TTC549 (cell line): ENCODE data around the gene PTBP3.
"Not testable (repeated sequence)": the region's sequence is repeated elsewhere in the genome, so short reads cannot be mapped to it uniquely, and the experiment has no call there.

Experiments used
- FAIRE-seq: peaks from 2 replicates; lab custom pipeline; 2012; peaks lifted over from hg19 to GRCh38; lab: Jason Lieb, UNC

PTBP3 gene

DNA sequence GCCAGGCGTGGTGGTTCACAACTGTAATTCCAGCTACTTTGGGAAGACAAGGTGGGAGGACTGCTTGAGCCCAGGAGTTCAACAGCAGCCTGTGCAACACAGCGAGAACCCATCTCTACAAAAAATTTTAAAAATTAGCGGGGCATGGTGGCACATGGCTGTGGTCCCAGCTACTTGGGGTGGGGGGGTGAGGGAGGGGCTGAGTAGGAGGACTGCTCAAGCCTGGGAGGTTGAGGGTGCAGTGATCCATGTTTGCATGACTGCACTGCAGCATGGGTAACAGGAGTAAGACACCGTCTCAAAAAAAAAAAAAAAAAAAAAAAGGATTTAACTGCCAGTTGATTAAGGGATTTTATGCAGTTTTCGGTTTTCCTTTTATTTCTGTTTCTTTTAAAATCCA, 65.0 kb downstream of the PTBP3 start:
- no peak for FAIRE-seq

DNA sequence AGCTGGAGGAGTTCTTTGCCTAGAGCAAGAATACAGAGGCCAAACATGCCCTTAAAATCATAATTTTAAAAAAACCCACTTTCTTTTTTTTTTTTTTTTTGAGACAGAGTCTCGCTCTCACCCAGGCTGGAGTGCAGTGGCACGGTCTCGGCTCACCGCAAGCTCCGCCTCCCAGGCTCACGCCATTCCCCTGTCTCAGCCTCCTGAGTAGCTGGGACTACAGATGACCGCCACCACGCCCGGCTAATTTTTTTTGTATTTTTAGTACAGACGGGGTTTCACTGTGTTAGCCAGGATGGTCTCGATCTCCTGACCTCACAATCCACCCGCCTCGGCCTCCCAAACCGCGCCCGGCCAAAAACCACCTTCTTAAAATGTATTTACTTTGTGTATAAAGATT, 66.3 kb downstream of the PTBP3 start:
- FAIRE-seq = not testable (repeated sequence)

DNA sequence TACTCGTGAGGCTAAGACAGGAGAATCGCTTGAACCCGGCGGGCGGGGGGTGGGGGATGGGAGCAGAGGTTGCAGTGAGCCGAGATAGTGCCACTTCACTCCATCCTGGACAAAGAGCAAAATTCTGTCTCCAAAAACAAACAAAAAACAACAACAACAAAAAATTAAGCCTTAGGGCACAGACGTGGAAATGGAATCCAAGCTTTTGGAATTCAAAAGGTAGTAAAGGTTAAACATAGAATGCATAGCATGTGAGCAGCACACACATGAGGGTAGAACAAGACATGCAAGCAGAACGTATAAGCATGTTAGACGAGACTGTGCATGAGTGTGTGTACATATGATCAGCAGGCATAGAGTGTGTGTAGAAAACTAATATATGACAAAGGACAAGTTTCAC, 68.0 kb downstream of the PTBP3 start:
- FAIRE-seq = no peak

DNA sequence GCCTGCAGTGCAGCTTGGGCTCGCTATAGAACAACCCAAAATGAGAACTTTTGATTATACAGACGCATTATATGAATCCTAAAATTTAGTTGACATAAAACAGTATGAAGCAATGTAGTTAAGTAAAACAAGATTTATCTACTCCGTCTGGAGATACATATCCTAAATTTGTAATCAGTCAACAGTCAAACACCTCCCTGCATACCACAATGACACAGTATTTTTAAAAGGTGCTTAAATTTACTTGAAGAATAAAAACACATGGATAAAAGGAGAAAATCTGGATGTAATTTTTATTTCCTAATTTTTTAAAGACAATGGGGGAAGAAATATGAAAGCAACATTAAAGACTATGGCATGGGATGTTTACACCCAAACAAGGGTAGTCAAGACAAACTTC, 70.8 kb downstream of the PTBP3 start:
- FAIRE-seq = no peak

DNA sequence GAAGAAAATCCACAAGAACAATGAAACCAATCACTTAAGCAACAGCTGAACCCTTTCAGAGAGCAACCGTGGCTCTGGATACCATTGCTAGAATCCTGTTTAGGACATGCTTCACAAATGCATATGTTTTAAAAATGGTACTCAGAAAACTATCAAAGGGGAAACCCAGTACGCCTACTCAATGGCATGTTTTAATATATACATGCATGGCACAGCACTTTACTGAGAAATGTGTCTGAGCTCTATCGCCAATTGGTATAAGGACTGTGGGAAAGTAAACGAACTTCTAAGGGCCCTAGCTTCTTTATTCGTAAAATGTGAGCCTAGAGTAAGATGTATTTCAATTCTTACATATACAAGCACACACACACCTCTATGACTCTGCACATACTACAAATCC, 72.3 kb downstream of the PTBP3 start:
- no peak for FAIRE-seq

DNA sequence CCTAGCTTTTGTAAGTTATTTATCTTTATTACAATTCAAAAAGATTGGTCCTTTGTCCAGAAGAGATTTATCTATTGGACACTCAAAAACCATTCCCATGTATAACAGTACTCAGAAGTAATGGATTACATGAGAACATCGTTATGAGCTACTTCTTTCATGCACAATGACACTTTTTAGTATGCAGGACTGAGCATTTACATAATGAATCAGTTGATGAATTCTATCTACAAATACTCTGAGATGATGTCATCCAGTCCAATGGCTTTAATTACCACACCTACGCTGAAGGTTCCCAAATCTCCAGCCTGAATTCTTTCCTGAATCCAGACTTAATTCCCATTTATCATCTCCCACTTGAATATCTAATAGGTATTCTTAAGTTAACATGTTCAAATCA, 75.3 kb downstream of the PTBP3 start:
- FAIRE-seq = no peak

DNA sequence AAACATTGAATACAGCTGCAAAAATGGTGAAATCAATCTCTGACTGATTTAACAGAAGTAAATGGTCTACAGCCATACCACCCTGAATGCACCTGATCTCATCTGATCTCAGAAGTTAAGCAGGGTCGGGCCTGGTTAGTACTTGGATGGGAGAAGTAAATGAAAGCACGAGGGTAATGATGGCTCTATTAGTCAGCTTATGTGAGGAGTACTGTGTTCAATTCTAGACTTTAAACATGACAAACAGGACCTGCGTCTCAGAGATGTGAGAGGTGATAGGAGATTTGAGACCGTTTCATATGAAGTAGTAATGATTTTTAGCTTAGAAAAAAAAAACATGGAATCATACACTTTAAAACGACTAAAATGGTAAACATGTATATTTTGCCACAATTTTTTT, 81.2 kb downstream of the PTBP3 start:
- FAIRE-seq = no peak

DNA sequence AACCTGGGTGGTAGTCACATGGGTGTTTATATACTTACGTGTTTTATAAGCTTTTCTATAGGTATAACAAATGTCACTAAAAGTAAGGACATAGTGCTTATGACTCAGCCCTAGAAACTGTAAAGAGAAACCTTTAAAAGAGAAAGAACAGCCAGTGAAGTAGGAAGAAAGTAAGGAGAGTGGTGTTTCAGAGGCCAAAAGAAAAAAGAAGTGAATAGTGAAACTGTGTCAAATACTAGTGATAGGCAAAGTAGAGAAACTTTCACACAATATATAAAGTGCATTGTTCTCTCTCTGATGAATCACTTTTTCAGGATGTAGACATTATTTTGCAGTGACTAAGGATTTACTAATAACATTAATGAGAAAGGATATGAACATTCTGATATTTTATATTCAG, 84.1 kb downstream of the PTBP3 start:
- FAIRE-seq = no peak

DNA sequence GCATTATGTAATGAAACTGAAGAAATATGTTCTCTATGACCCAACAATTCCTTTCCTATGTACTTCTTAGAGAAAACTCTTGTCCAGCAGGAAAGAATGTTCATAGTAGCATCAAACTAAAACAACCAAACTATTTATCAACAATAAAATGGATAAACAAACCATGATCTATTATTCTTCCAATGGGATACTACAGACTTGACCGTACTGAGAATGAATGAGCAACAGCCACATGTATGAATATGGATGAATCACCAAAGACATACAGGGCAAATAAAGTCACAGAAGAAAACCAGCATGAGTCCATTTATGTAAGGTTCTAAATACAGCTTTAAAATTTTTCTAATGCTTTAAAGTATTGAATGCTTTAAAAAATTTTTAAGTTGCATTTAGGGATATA, 84.7 kb downstream of the PTBP3 start:
- no peak for FAIRE-seq

DNA sequence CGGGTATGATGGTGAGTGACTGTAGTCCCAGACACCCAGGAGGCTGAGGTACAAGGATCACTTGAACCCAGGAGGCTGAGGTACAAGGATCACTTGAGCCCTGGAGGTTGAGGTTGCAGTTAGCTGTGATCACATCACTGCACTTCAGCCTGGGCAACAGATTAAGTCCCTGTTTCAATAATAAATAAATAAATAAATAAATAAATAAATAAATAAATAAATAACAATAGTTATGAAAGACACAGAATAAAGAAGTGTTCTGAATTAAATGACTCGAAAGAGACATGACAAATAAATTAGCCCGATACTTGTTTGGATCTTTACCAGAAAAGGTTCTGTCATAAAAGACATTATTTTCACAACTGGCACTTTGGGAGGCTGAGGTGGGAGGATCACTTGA, 86.3 kb downstream of the PTBP3 start:
- no peak for FAIRE-seq

DNA sequence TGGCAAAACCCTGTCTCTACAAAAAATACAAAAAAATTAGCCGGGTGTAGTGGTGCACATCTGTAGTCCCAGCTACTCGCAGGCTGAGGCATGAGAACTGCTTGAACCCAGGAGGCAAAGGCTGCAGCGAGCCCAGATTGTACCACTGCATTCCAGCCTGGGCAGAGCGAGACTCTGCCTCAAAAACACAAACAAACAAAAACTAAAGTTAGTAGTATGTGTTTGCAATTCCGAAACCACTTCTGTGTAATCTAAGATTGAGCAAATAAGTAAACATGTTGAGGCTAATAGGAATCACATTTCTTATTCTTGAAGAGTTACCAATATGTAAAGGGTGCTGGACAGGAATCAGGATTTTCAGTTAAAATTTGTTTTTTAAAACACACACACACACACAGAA, 88.3 kb downstream of the PTBP3 start:
- FAIRE-seq = no peak

DNA sequence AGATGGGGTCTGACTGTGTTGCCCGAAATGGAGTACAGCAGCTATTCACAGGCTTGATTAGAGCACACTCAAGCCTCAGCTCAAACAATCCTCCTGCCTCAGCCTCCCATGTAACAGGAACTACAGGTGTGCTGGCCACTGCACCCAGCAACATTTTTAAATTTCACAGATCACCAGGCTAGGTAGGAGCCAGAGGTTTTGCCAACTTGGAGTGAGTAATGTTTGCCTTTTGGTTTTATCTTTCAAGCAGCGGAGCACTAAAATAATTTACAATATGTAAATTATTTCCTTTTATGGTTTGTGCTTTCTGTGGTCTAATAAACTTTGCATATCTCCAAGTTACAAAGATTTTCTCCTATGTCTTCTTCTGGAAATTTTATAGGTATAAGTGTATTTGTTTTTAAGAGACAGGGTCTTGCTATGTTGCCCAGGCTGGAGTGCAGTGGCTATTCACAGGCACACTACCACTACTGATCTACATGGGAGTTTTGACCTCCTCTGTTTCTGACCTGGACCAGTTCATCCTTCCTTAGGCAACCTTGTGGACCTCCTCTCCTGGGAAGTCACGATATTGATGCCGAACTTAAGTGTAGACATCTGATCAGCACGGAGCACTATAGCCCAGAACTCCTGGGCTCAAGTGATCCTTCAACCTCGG, 91.1 kb downstream of the PTBP3 start:
- no peak for FAIRE-seq

DNA sequence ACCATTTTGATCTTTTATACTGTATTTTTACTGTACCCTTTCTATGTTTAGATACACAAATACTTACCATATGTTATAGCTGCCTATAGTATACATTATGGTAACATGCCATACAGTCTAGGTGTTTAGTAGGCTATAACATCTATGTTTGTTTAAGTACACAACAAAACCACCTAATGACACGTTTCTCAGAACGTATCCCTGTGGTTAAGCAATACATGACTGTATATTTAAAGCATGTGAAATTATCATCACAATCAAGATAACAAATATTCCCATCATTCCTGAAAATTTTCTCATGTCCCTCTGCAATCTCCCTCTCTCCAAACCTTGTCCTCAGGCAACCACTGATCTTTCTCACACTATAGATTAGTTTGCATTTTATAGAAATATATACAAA, 91.9 kb downstream of the PTBP3 start:
- no peak for FAIRE-seq

DNA sequence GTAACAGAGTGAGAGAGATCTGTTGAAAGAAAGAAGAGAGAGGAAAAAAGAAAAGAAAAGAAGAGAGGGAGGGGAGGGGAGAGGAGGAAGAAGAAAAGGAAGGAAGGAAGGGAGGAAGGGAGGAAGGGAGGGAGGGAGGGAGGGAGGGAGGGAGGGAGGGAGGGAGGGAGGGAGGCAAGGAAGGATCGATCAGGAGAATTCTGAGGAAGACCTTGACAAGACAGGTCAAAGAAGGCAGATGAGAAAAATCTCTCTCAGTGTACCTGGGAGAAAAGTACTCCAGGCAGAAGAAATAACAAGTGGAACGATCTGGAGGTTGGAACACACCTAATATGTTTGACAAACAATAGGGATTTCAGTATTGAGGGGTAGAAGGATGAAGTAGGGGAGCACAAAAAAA, 93.7 kb downstream of the PTBP3 start:
- FAIRE-seq = no peak

DNA sequence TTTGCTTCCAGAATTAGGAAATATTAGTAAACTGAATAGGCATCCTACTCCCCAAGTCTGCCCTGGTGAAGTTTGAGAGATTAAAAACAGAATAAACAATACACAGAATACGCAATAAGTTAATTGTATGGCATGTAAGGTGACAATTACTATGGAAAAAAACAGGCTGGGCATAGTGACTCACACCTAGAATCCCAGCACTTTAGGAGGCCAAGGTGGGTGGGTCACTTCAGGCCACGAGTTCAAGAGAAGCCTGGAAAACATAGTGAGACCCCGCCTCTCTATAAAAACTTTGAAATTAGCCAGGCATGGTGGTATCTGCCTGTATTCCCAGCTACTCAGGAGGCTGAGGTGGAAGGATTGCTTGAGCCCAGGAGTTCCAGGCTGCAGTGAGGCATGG, 94.1 kb downstream of the PTBP3 start:
- no peak for FAIRE-seq

DNA sequence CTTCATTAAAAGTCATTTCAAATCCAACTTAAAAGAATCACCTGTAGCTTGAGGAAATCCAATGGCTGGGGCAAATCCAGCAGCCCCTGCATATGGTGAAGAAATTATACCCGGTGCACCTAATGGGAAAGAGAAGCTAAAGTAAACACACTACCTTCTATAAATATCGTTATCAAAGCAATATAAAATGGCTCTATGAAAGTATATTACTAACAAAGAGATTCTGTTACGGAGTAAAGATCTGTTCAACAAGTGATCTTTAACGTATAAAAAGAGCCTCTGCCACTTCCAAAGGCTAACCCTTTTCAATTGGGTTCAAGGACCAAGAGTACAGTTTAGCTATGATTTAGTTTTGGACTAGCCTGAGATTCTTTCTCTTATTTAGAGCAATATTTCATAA, 98.6 kb downstream of the PTBP3 start:
- FAIRE-seq = no peak

DNA sequence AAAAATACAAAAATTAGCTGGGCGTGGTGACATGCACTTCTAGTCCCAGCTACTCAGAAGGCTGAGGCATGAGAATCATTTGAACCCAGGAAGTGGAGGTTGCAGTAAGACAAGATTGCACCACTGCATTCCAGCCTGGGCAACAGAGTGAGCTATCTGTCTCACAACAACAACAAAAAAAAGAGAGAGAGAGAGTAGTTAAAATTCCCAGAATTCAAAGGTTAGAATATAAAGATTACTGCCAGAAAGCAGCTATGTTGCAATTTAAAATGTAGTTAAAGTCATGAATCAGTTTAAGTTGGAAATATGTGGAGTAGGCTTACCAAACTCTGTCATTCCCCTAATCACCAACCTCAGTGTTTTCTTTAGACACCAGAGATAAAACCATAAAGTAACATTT, 99.7 kb downstream of the PTBP3 start:
- FAIRE-seq = no peak

DNA sequence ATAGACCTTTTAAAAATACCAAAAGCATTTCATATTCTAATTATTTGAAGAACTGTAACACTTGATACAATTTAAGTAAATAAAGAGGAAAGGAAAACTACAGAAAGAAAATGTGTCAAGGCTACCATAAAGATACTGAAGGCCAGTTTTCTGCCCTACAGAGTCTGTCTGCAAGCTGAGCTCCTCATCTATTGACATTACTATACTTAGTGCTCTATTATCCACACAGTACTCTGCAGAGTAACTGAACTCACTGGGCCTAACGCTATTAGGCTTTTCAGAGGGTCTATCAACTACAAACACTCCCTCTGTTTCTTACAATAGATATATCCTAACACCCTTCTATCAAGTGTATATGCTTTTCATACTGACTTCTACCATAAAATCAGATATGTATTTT, 101.2 kb downstream of the PTBP3 start:
- no peak for FAIRE-seq

DNA sequence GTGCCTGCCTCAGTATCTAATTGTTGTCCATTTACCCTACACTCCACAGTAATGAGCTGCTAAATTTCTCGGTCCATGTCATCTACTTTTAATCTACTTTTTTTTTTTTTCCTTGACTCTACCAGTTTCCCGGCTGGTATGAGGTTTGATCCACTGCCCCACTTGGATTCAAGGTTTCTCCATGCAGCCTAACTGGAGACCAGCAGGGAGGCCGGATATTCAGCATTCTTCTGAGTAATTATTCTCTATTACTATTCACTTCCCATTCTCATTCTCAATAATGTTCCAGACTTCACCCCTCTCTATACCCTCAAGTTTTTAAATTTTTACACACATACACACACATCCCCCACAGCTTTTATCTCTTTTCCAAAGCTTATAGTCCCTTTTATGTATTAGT, 107.3 kb downstream of the PTBP3 start:
- FAIRE-seq = no peak

DNA sequence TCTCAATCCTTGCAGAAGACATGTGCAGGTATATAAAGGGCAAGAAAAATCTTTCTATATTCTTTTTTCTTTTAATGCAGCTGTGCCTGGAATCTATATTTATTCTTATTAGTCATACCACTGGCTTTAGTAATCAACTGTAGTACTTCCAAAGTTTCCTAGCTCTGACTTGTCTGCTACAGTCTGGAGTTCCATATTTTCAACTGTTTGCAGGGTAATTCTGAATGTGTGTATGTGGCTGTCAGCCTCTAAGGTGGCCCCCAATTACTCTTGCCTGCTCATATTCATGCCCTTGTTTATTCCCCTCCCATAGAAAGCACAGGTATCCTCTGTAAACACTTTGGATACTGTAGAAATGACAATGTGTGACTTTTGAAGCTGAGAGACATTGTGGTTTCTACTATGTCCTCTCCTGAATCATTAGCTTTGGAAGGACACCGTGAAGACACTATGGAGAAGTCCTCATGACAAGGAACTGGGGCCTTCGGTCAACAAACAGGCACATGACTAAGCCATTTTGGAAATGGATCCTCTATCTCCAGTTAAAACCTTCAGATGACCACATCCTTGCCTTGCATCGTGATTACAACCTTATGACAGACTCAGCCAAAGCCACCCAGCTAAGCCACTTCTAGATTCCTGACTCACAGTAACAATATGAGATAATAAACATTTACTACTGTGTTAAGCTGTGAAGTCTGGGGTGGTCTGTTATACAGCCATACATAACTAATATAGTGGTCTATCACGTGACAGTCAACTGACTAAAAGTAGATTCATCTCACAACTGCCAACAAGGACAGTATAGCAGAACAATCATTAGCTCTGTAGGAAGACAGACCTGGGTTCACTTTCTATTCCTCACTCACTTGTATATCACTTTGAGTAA, 108.8 kb downstream of the PTBP3 start:
- FAIRE-seq = no peak

DNA sequence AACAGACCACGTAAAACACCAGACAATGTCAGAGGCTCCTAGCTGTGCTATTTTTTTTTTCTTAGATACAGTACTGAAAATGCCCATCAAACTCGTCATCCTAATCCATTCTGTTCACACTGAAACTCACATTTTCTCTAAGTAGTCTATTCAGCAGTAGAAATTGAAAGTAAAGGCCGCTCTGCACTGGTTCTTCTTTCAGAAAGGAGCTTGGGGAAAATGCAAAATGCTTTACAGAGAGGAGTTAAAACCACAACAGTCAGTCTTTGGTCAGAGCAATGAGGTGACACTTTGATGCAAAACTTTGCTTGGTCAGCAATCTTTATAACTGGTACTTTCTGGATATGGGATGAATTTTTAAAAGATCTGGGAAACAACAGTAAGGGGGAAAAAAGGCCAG, 114.5 kb downstream of the PTBP3 start:
- FAIRE-seq = no peak

DNA sequence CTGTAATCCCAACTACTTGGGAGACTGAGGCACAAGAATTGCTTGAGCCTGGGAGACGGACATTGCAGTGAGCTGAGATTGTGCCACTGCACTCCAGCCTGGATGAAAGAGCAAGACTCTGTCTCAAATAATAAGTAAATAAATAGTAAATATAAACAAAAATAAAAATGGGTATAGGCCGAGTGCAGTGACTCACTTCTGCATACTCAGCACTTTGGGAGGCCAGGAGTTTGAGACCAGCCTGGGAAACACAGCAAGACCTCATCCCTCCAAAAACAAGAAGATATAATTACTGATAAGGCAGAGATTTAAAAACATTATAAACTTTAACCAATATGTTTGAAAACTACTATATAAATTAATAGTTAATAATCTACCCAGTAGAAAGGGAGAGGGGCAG, 120.5 kb downstream of the PTBP3 start:
- no peak for FAIRE-seq

DNA sequence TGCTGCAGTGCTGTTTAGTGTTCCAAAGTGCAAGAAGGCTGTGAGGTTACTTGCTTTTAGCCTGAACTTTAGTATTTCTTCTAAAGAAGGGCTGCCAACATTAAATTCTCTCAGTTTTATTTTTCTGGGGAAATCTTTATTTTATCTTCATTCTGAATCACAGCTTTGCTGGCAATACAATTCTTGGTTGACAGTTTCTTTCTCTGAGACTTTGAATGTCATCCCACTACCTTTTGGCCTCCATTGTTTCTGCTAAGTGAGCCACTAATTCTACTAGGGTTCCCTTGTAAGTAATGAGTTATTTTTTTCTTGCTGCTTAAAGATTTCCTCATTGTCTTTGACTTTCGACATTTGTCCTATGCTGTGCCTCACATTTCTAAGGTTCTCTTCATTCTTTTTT, 126.0 kb downstream of the PTBP3 start:
- no peak for FAIRE-seq

DNA sequence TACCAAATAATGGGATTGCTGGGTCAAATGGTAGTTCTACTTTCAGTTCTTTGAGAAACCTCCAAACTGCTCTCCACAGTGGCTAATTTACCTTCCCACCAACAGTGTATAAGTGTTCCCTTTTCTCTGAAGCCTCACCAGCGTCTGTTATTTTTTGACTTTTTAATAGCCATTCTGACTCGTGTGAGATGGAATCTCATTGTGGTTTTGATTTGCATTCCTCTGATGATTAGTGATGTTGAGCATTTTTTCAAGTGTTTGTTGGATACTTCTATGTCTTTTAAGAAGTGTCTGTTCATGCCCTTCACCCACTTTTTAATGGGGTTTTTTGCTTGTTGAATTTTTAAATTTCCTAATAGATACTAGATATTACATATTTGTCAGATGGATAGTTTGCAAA, 129.9 kb downstream of the PTBP3 start:
- FAIRE-seq = no peak
